ENCODE results near the gene SENP5. TPM values are rescaled to one million over a fixed set of nuclear protein-coding genes. Genes with fewer than 3 reads are reported as not detected.
"Not testable (repeated sequence)": the region's sequence is repeated elsewhere in the genome, so short reads cannot be mapped to it uniquely, and the experiment has no call there.

SENP5 gene
- total RNA-seq, 1 donor from 2014 or later, result 15.8 TPM

DNA sequence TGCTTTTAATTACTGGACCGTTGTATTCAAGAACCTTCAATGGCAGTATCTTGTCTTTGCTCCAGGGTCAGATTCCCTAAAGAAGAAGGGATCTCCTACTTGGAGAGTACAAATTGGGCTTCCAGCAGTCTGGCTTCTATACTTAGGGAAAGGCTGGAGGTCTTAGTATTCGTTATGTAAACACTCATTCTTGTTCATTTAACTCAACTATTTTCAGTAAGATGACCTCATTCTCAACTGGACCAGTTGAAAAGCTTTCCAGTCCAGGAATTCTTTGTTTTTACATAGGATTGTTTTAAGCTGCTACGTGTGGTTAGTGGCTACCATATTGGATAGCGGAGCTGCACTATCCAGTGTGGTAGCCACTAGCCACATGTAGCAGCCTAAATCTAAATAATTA, 4.6 kb downstream of the SENP5 start:
- ATAC-seq (no peak), DNase-seq (ENCODE audit: missing footprints) (no peak)
- intact Hi-C loops (cut with DNase I), result no loop called here

DNA sequence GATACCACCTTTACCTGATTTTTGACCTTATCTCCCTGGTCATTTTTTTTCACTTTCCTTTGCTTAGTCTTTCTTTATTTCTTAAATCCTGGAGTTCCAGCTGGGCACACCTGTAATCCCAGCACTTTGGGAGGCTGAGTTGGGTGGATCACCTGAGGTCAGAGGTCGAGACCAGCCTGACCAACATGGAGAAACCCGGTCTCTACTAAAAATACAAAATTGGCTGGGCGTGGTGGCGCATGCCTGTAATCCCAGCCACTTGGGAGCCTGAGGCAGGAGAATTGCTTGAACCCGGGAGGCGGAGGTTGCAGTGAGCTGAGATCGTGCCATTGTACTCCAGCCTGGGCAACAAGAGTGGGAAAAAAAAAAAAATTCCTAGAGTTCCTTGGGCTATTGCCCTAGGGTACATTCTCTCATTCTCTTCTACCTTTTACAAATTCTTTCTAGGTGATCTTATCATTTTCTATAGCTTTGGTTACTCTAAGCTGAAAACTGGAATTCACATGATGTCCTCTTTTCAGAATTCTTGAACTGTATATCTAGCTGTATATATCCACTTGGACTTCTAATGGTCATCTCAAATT, 6.9 kb downstream of the SENP5 start:
- DNase-seq (ENCODE audit: missing footprints); intact Hi-C loops (cut with DNase I); ATAC-seq: not testable (repeated sequence)

DNA sequence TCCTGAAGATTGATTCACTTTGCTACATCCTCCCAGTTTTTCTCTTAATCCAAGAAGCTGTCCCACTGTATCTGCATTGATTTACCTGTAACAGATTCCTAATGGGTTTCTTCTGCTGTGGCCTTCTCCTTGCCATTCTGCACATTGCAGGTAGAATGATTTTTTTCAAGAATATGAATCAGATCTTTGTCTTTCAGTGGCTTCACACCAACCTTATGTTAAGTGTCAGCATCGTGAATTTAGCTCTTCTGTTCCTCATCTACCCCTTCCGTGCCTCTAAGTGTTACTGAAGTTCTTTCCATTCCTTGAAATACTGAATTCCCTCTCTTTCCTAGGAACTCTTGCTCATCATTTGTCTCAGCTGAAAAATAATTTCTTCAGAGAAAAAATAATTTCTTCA, 7.5 kb downstream of the SENP5 start:
- DNase-seq (ENCODE audit: missing footprints), result no peak
- intact Hi-C loops (cut with DNase I), result no loop called here
- no peak for ATAC-seq

DNA sequence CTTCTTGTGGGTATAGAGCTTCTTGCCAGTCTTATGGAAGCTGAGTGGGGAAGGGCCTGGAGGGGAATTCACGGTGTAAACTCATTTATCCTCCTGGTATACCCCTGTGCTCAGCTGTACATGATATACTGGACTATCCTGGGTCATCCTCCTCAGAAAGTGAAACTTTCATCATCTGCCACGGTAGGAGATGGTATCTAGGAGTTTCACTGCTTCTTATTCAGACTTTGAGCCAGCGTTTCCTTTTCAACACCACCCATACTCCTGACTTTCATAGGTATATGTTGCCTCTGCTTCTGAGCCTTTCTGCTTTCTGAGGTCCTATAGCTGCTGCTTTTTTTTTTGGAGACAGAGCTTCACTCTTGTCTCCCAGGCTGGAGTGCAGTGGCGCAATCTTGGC, 15.6 kb downstream of the SENP5 start:
- ATAC-seq (no peak), DNase-seq (ENCODE audit: missing footprints) (no peak)
- intact Hi-C loops (cut with DNase I), result no loop called here

DNA sequence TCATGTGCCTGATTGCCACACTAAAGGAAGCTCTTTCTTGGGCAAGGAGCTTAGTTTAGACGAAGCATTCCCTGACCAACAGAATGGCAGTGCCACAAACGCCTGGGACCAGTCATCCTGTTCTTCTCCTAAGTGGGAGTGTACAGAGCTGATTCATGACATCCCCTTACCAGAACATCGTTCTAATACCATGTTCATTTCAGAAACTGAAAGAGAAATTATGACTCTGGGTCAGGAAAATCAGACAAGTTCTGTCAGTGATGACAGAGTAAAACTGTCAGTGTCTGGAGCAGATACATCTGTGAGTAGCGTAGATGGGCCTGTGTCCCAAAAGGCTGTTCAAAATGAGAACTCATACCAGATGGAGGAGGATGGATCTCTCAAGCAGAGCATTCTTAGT, 18.4 kb downstream of the SENP5 start:
- intact Hi-C loops (cut with DNase I), result no loop called here
- no peak for ATAC-seq
- DNase-seq (ENCODE audit: missing footprints), result no peak

DNA sequence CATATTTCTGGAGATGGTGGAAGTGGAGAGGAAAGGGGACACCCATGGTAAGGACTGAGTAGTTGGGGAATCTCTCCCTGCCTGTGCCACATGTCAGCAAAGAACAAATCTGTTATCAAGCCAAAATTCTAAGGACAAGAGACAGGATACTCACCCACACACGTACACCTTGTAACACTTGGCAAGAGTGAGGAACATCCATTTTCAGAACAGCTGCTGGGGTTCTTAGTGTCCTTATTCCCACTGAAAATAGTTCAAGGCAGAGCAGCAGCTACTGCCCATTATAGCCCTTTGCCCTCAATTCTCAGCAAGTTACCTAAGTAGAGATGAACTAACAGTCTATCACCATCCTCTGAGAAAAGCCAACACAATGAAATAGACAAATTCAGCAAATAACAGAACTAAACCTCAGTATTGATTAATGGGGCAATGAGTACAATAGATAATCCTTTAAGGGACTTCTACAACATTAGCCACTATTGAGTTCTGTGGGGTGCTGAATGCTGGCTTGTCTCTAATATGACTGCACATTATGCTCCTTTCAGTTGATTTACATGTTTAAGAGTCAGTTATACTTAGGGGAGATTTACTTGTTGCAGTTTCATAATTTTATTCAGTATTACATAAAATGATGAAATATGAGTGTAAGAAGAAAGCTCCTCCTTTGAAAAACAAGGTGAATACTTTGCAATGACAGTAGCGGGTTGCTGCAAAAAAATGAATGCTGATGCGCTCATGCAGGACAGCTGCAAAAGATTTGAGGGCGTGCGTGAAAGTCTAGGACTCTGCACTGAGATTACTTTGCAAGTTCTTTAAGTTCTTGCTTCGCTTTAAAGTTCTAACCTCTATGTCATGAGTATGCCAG, 22.4 kb downstream of the SENP5 start:
- intact Hi-C loops (cut with DNase I), result no loop called here
- no peak for DNase-seq (ENCODE audit: missing footprints)
- ATAC-seq, result peak; percentile 20

DNA sequence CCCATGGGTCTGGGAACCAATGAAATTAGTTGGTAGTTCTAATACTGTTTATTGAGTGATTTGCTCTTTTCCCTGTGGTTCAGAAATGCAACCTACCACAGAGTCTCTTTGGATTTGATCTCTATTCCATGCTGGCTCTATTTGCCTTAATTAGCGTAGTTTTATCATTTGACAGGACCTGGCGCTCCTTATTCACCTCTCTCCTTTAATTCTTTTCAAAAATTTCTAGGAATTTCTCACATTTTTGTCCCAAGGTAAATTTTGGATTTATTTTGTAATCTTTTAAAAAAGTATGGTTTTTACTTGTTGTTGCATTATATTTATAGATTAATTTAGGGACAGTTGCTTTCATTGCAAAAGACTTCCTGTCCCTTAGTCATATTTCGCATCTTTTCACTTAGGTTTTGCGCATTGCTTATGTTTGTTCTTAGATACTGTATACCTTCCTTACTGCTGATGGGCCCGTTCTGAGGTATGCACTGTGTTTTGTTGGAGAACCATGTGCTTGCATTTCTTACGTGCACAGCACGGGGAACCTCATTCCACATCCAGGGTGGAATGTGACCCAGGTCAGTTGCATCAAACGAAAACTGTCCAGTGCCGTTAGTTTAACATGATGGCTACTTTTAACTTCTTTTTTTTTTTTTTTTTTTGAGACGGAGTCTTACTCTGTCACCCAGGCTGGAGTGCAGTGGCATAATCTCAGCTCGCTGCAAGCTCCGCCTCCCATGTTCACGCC, 27.0 kb downstream of the SENP5 start:
- intact Hi-C loops (cut with DNase I), result no loop called here
- DNase-seq (ENCODE audit: missing footprints) (no peak), ATAC-seq (no peak)

DNA sequence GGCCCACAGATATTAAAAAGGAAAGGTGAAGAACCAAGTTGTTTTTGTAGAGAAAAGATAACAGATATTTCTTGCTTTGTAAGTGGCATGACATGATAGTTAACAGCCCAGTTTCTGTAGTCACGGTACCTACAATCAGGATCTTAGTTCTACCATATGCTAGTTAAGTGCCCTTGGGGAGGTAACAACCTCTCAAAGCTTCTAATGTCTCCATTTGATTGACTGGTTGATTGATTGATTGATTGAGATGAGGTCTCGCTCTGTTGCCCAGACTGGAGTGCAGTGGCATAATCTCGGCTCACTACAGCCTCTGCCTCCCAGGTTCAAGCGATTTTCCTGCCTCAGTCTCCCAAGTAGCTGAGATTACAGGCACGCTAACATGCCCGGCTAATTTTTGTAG, 28.5 kb downstream of the SENP5 start:
- intact Hi-C loops (cut with DNase I), result no loop called here

DNA sequence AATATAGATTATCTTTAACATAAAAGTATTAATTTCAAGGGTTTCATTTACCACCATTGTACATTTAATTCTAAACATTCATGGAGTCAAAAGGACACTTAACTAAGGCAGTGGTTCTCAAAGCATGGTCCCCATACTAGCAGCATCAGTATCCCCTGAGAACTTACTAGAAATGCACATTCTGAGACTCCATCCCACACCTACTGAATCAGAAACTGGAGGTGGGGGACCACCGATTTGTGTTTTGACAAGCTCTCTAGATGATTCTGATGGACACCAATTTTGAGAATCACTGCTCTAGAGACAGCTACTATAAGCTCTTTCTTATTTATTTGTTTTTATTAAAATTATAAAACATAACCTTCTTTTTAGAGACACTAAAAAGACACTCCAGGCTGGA, 34.0 kb downstream of the SENP5 start:
- DNase-seq (ENCODE audit: missing footprints) (no peak), ATAC-seq (no peak)
- intact Hi-C loops (cut with DNase I), result no loop called here

More for the DNA sequence above, 28.5 kb downstream of the SENP5 start:
- ATAC-seq (no peak), DNase-seq (ENCODE audit: missing footprints) (no peak)

DNA sequence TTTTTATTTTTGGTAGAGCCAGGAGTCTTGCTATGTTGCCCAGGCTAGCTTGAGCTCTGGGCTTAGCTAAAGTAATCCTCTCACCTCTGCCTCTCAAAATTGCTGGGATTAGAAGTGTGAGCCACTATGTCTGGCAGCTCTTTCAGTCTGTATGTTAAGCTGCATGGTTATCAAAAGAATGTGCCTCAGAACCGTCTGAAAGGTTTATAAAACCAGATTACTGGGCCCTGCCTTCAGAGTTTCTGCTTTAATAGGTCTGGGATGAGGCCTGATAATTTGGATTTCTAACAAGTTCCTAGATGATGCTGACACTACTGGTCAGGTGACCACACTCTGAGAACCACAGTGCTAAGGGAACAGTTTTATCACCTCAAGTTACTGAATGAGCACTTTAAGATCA, 34.6 kb downstream of the SENP5 start:
- ATAC-seq, result no peak
- intact Hi-C loops (cut with DNase I), result no loop called here
- DNase-seq (ENCODE audit: missing footprints), result no peak

DNA sequence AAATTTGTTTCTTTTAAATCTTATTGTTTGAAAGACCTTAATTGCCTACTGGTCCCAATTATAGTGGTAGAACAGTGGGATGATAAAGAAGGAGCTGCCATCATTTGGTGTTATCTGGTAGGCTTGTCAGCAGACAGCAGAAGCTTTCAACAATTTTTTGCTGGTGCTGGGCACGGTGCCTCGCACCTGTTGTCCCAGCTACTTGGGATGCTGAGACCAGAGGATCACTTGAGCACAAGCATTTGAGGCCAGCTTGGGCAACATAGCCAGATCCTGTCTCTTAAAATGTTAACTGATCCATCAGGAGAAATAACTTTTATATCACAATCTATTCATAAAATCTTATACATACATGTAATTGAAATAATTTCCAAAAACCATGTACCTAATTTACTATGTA, 36.0 kb downstream of the SENP5 start:
- ATAC-seq, result no peak

DNA sequence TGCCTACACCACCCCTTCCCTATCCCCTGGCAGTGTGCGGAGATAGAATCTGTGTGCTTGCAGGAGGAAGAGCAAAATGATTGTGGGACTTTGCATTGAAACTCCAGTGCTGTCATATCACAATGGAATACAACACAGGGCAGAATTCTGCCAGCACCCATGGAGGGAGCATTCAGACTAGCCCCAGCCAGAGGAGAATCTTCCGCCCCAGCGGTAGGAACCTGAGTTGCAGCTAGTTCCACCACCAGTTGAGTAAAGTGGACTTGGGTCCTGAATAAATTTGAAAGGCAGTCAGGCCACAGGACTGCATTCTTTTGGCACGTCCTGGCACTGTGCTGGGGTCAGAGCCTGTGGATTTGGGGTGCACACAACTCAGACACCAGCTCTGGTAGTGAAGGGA, 47.1 kb downstream of the SENP5 start:
- intact Hi-C loops (cut with DNase I), result no loop called here
- no peak for ATAC-seq
- no peak for DNase-seq (ENCODE audit: missing footprints)

More for the DNA sequence above, 36.0 kb downstream of the SENP5 start:
- intact Hi-C loops (cut with DNase I), result no loop called here
- DNase-seq (ENCODE audit: missing footprints), result no peak

DNA sequence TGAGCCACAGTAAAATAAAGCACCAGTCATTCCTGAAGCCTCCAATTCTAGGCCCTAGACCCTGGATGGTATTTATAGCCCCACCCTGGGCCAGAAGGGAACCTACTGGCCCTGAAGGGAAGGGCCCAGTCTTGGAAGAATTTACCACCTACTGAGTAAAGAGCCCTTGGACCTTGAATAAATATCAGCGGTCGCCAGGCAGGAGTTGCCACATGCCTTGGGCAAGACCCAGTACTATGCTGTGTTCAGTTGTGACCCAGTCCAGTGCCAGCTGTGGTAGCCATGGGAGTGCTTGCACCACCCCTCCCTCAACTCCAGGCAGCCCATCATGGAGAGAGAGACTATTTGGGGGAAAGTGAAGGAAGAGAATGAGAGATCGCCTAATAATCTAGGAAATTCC, 47.7 kb downstream of the SENP5 start:
- DNase-seq (ENCODE audit: missing footprints) (no peak), ATAC-seq (no peak)
- intact Hi-C loops (cut with DNase I), result no loop called here

DNA sequence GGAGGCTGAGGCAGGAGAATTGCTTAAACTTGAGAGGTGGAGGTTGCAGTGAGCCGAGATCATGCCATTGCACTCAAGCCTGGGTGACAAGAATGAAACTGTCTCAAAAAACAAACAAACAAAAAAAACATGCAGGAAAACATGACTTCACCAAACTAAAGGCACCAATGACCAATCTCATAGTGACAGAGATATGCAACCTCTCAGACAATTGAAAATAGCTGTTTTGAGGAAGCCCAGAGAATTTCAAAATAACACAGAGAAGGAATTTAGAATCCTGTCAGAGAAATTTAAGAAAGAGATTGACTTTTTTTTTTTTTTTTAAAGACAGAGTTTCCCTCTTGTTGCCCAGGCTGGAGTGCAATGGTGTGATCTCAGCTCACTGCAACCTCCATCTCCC, 48.5 kb downstream of the SENP5 start:
- no peak for ATAC-seq
- intact Hi-C loops (cut with DNase I), result no loop called here
- DNase-seq (ENCODE audit: missing footprints), result no peak

DNA sequence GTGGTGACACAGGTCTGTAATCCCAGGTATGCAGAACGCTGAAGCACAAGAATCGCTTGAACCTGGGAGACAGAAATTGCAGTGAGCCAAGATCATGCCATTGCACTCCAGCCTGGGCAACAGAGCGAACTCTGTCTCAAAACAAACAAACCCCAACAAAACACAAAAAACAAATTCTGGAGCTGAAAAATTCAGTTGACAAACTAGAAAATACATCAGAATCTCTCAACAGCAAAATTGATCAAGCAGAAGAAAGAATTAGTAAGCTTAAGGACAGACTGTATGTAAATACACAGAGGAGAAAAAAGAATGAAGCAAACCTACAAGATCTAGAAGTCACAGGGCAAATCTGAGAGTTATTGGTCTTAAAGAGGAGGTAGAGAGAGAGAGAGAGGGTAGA, 49.3 kb downstream of the SENP5 start:
- no peak for ATAC-seq
- intact Hi-C loops (cut with DNase I), result no loop called here
- DNase-seq (ENCODE audit: missing footprints), result no peak

DNA sequence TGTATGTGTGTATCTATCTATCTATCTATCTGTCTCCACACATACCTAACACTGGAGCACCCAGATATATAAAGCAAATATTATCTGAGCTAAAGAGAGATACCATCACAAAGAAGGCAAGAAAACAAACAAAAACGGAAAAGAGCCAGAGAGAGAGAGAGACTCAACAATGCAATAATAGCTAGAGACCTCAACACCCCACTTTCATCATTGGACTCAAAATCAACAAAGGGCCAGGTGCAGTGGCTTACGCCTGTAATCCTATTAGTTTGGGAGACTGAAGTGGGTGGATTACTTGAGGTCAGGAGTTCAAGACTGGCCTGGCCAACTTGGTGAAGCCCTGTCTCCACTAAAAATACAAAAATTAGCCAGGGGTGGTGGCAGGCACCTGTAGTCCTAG, 51.2 kb downstream of the SENP5 start:
- intact Hi-C loops (cut with DNase I), result no loop called here
- DNase-seq (ENCODE audit: missing footprints) (no peak), ATAC-seq (no peak)

DNA sequence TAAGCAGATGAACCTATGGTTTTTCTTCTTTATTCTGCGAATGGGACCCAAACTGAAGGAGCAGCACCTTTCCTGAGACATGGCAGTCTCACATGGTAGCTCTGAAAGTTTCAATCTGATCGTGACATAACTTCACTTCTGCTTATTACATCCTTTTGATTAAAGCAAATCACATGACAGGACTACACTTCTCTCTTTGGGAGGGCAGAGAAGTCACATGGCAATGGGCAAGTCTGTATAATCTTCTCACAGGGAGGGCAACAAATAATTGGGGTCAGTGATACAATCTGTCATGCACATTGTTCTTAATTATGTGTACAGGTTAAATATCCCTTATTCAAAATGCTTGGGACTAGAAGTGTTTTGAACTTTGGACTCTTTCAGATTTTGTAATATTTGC, 53.0 kb downstream of the SENP5 start:
- no peak for ATAC-seq
- DNase-seq (ENCODE audit: missing footprints), result no peak
- intact Hi-C loops (cut with DNase I), result no loop called here

DNA sequence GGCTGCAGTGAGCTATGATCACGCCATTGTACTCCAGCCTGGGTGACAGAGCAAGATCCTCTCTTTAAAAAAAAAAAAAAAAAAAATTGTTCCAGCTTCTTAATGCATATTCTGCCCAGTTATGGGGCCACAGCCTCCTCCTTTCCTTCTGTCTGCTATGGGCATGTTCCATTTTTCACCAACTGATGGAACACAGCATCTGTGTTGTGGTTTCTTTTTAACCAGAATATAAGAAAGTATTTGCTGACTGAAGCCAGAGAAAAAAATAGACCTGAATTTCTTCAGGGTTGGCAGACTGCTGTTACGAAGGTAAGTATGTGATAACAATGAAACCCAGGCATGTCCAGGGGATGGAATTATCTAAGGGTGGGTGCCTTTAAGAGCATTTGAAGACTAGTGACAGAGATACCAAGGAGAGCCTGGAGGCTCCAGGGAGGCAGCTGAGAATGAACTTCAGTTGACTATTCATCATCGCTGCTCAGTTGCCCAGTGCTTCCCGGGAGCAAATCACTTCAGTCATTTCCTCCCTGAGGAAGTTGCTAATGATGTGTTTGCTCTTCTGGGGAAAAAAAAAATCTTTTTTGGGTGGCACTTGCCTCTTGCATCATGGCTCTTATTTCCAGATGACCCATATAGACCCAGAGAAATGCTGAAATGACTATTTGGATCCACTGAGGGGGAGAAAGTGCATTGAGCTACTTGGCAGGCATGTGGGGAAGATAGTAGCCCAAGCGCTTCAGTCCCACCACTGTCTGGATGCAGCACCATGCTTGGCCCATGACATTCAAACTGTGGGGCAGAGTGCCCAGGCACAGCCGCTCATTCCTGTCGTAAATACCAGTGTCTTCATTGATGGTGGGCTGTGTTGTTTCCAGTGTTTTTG, 60.1 kb downstream of the SENP5 start:
- DNase-seq (ENCODE audit: missing footprints) (no peak), ATAC-seq (no peak)
- intact Hi-C loops (cut with DNase I), result no loop called here

DNA sequence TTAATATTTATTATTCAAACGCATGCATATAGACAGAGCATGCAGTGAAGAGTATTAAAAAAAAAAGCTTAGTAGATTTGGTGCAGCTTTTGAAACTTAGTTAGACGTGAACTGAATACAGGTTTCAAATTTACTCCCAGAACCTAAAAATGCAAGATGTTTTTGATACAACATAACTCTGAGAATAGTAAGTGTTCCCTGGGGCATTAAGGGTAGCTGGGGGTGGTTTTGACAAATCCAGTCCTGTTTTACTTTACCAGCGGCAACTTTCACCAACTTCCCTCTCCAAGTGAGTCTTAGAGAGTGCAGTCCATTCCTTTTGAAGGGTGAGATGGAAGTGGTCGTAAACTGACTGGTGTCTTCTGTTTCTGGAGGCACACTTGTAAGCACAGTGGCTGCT, 63.4 kb downstream of the SENP5 start:
- no peak for ATAC-seq
- intact Hi-C loops (cut with DNase I), result no loop called here
- DNase-seq (ENCODE audit: missing footprints), result no peak
